HepG2 (cell line): ENCODE results near the gene RNF38. TPM values are rescaled to one million over a fixed set of nuclear protein-coding genes. Genes with fewer than 3 reads are reported as not detected.

ENCODE experiments used
- ERF ChIP-seq: IDR thresholded peaks from 2 replicates; pipeline ENCODE4 v1.6.1; 2018; ENCODE audit warnings: missing biosample characterization, missing genetic modification reagents
- EZH2 ChIP-seq: conservative IDR thresholded peaks from 2 replicates; pipeline ENCODE4 v1.6.1; 2012; ENCODE audit warnings: mild to moderate bottlenecking, low read depth, low read length, moderate library complexity
- GZF1 ChIP-seq: sonication (generic); formaldehyde crosslinking; IDR thresholded peaks from 2 replicates; pipeline ENCODE4 v1.5.1; 2020; ENCODE audit warnings: mild to moderate bottlenecking, missing genetic modification reagents
- HES4 ChIP-seq: sonication (generic); formaldehyde crosslinking; IDR thresholded peaks from 2 replicates; pipeline ENCODE4 v1.9.0; 2021; ENCODE audit warnings: mild to moderate bottlenecking, missing genetic modification reagents, borderline replicate concordance
- MEF2D ChIP-seq: sonication (generic); formaldehyde crosslinking; IDR thresholded peaks from 2 replicates; pipeline ENCODE4 v1.5.1; 2020; ENCODE audit warnings: mild to moderate bottlenecking, missing genetic modification reagents
- NCOA2 ChIP-seq: sonication (generic); formaldehyde crosslinking; IDR thresholded peaks from 2 replicates; pipeline ENCODE4 v1.8.0; 2022; ENCODE audit warnings: inconsistent platforms
- RAD21 ChIP-seq: fragments of 450-650 bp; formaldehyde crosslinking; IDR thresholded peaks from 2 replicates; pipeline ENCODE4 v1.5.0; 2020; ENCODE audit warnings: mild to moderate bottlenecking
- RFX1 ChIP-seq: fragments of 450-650 bp; IDR thresholded peaks from 2 replicates; pipeline ENCODE4 v1.6.1; 2017
- SATB2 ChIP-seq: sonication (generic); formaldehyde crosslinking; IDR thresholded peaks from 2 replicates; pipeline ENCODE4 v1.5.0; 2020; ENCODE audit warnings: missing genetic modification reagents
- SIX4 ChIP-seq: sonication (generic); formaldehyde crosslinking; IDR thresholded peaks from 2 replicates; pipeline ENCODE4 v1.4.0; 2020; ENCODE audit warnings: missing genetic modification reagents
- SMAD3 ChIP-seq: sonication (generic); formaldehyde crosslinking; IDR thresholded peaks from 2 replicates; pipeline ENCODE4 v1.4.0; 2020; ENCODE audit warnings: missing genetic modification reagents
- TEAD2 ChIP-seq: sonication (generic); formaldehyde crosslinking; IDR thresholded peaks from 2 replicates; pipeline ENCODE4 v1.9.0; 2021; ENCODE audit warnings: missing genetic modification reagents
- TOE1 ChIP-seq: sonication (generic); formaldehyde crosslinking; IDR thresholded peaks from 2 replicates; pipeline ENCODE4 v1.4.0; 2020; ENCODE audit warnings: mild to moderate bottlenecking, missing genetic modification reagents
- YY1 ChIP-seq: IDR thresholded peaks from 2 replicates; pipeline ENCODE4 v1.6.1; 2011; ENCODE audit warnings: low read length, low read depth, moderate library complexity, mild to moderate bottlenecking; ENCODE audit not compliant: insufficient read depth, insufficient replicate concordance
- ZNF121 ChIP-seq: sonication (generic); formaldehyde crosslinking; IDR thresholded peaks from 2 replicates; pipeline ENCODE4 v1.5.0; 2020; ENCODE audit warnings: mild to moderate bottlenecking, missing genetic modification reagents
- ZNF143 ChIP-seq: sonication (generic); formaldehyde crosslinking; IDR thresholded peaks from 2 replicates; pipeline ENCODE4 v1.4.0; 2020; ENCODE audit warnings: missing genetic modification reagents
- ZNF512B ChIP-seq: sonication (generic); formaldehyde crosslinking; IDR thresholded peaks from 2 replicates; pipeline ENCODE4 v1.5.1; 2020; ENCODE audit warnings: missing genetic modification reagents, mild to moderate bottlenecking, borderline replicate concordance
- polyA plus RNA-seq, 8 experiments: library from polyadenylated mRNA; depleted of rRNA in 3 of 8; stranded (reverse) in 7 of 8; unstranded in 1 of 8; fragments of >200 nt; fragmentation: Illumina TruSeq in 4 of 8; extraction: Trizol in 4 of 8; gene quantifications; 2 replicates each; pipeline versions ENCODE4 v1.2.1 to v1.2.3, GENCODE V29; 2011 to 2016; ENCODE audit warnings: low read depth in 4 of 8, missing spikeins in 1 of 8, mixed read lengths in 1 of 8; ENCODE audit not compliant: insufficient read depth in 1 of 8
- total RNA-seq, 5 experiments: library from RNA; depleted of rRNA; stranded (reverse); fragments of >200 nt; fragmentation: Illumina TruSeq; extraction: Trizol; gene quantifications; 2 replicates each; pipeline ENCODE4 v1.2.3, GENCODE V29; 2016; ENCODE audit warnings: low read depth in 1 of 5
- TF ChIP-seq, protein P1 (sequence below): sonication (generic); formaldehyde crosslinking; IDR thresholded peaks from 2 replicates; pipeline ENCODE4 v1.9.0; 2021; ENCODE audit warnings: missing genetic modification reagents, mild to moderate bottlenecking, borderline replicate concordance
- TF ChIP-seq, protein P2 (sequence below): IDR thresholded peaks from 2 replicates; pipeline ENCODE4 v1.6.1; 2016; ENCODE audit warnings: control low read depth
- TF ChIP-seq, protein P3 (sequence below): IDR thresholded peaks from 2 replicates; pipeline ENCODE4 v1.6.1; 2018; ENCODE audit warnings: missing genetic modification reagents

RNF38 gene
- total and polyA plus RNA-seq, 2 of the 13 experiments (the other 11 are each of a cell fraction or from before 2014, with no cell fraction given), result 9.1 to 32.1 TPM

- TF ChIP-seq HES4 (no peak), ZNF121 (CRISPR knock-in tag) (no peak), YY1 (no peak), EZH2 (no peak), RFX1 (no peak), MEF2D (no peak), TEAD2 (no peak), ERF (CRISPR knock-in tag) (peak; percentile 20; the same call in 1 of the 2 replicates), SMAD3 (CRISPR knock-in tag) (peak; percentile 76; the same call in 1 of the 2 replicates), RAD21 (CRISPR knock-in tag) (peak; percentile 84), NCOA2 (CRISPR knock-in tag) (no peak), GZF1 (CRISPR knock-in tag) (no peak), SIX4 (CRISPR knock-in tag) (no peak), SATB2 (CRISPR knock-in tag) (no peak), ZNF143 (CRISPR knock-in tag) (no peak), ZNF512B (no peak), TOE1 (0 out of 2 replicates have a peak, but pooled peaks have one; percentile 19)
- TF ChIP-seq, protein P1, sequence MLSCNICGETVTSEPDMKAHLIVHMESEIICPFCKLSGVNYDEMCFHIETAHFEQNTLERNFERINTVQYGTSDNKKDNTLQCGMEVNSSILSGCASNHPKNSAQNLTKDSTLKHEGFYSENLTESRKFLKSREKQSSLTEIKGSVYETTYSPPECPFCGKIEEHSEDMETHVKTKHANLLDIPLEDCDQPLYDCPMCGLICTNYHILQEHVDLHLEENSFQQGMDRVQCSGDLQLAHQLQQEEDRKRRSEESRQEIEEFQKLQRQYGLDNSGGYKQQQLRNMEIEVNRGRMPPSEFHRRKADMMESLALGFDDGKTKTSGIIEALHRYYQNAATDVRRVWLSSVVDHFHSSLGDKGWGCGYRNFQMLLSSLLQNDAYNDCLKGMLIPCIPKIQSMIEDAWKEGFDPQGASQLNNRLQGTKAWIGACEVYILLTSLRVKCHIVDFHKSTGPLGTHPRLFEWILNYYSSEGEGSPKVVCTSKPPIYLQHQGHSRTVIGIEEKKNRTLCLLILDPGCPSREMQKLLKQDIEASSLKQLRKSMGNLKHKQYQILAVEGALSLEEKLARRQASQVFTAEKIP (CRISPR knock-in tag), result no peak
- TF ChIP-seq, protein P2, sequence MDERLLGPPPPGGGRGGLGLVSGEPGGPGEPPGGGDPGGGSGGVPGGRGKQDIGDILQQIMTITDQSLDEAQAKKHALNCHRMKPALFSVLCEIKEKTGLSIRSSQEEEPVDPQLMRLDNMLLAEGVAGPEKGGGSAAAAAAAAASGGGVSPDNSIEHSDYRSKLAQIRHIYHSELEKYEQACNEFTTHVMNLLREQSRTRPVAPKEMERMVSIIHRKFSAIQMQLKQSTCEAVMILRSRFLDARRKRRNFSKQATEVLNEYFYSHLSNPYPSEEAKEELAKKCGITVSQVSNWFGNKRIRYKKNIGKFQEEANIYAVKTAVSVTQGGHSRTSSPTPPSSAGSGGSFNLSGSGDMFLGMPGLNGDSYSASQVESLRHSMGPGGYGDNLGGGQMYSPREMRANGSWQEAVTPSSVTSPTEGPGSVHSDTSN, result no peak
- TF ChIP-seq, protein P3, sequence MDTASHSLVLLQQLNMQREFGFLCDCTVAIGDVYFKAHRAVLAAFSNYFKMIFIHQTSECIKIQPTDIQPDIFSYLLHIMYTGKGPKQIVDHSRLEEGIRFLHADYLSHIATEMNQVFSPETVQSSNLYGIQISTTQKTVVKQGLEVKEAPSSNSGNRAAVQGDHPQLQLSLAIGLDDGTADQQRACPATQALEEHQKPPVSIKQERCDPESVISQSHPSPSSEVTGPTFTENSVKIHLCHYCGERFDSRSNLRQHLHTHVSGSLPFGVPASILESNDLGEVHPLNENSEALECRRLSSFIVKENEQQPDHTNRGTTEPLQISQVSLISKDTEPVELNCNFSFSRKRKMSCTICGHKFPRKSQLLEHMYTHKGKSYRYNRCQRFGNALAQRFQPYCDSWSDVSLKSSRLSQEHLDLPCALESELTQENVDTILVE (CRISPR knock-in tag), result no peak
Measured at GRCh38 chr9:36407122-36407723, 7.2 kb upstream of the RNF38 start (continued).
